ENCODE measurements around the gene COL5A1.
"Not testable (repeated sequence)": the region's sequence is repeated elsewhere in the genome, so short reads cannot be mapped to it uniquely, and the experiment has no call there.

The COL5A1 gene

GRCh38 chr9:134679616-134680392 lies 38.2 kb downstream of the COL5A1 start:
- DNase-seq, result no peak

- DNase-seq, result no peak
Observed at GRCh38 chr9:134680393-134681060, 38.9 kb downstream of the COL5A1 start.

GRCh38 chr9:134681061-134681661 lies 39.6 kb downstream of the COL5A1 start:
- no peak for DNase-seq

- no peak for DNase-seq
Observed at GRCh38 chr9:134682026-134682425, 40.4 kb downstream of the COL5A1 start.

- DNase-seq, result no peak
Observed at GRCh38 chr9:134682651-134683364, 41.2 kb downstream of the COL5A1 start.

GRCh38 chr9:134683714-134684374 lies 42.2 kb downstream of the COL5A1 start:
- DNase-seq, result no peak

GRCh38 chr9:134684375-134684723 lies 42.7 kb downstream of the COL5A1 start:
- no peak for DNase-seq

- not testable (repeated sequence) for DNase-seq
Observed at GRCh38 chr9:134684941-134685340, 43.3 kb downstream of the COL5A1 start.

- DNase-seq, result no peak
Observed at GRCh38 chr9:134685784-134686183, 44.2 kb downstream of the COL5A1 start.

GRCh38 chr9:134686896-134687295 lies 45.3 kb downstream of the COL5A1 start:
- no peak for DNase-seq

GRCh38 chr9:134687556-134687955 lies 46.0 kb downstream of the COL5A1 start:
- no peak for DNase-seq

- no peak for DNase-seq
Observed at GRCh38 chr9:134688231-134688630, 46.6 kb downstream of the COL5A1 start.

- DNase-seq, result no peak
Observed at GRCh38 chr9:134688661-134689320, 47.2 kb downstream of the COL5A1 start.

- DNase-seq, result no peak
Observed at GRCh38 chr9:134689321-134690181, 47.9 kb downstream of the COL5A1 start.

GRCh38 chr9:134690301-134690751 lies 48.7 kb downstream of the COL5A1 start:
- DNase-seq, result no peak

GRCh38 chr9:134690946-134691694 lies 49.5 kb downstream of the COL5A1 start:
- DNase-seq, result no peak

GRCh38 chr9:134691695-134692572 lies 50.3 kb downstream of the COL5A1 start:
- no peak for DNase-seq

GRCh38 chr9:134692573-134692860 lies 50.9 kb downstream of the COL5A1 start:
- DNase-seq, result no peak

- DNase-seq, result no peak
Observed at GRCh38 chr9:134693011-134693410, 51.4 kb downstream of the COL5A1 start.

Data from activated CD4-positive, CD25-positive, alpha-beta regulatory T cell (primary cell).